GM10266 (cell line): ENCODE measurements around the gene THOC5.

Experiments
- DNase-seq: peaks from one replicate; pipeline ENCODE4 v3.0.0; 2012; ENCODE audit errors: extremely low spot score
- CTCF ChIP-seq: IDR thresholded peaks from 2 replicates; pipeline ENCODE4 v1.5.1; 2012; ENCODE audit warnings: mild to moderate bottlenecking, low read depth; ENCODE audit not compliant: control insufficient read depth, insufficient read depth; ENCODE audit errors: missing control alignments

The THOC5 gene

GRCh38 chr22:29484642-29485041 lies 68.9 kb downstream of the THOC5 start:
- DNase-seq = no peak
- no peak for TF ChIP-seq CTCF

- no peak for DNase-seq
- no peak for TF ChIP-seq CTCF
Observed at GRCh38 chr22:29483254-29483653, 70.3 kb downstream of the THOC5 start.

- DNase-seq = no peak
- no peak for TF ChIP-seq CTCF
Observed at GRCh38 chr22:29482726-29483125, 70.8 kb downstream of the THOC5 start.

GRCh38 chr22:29482253-29482652 lies 71.3 kb downstream of the THOC5 start:
- DNase-seq = no peak
- TF ChIP-seq CTCF = no peak

- no peak for DNase-seq
- TF ChIP-seq CTCF = no peak
Observed at GRCh38 chr22:29481265-29482000, 72.1 kb downstream of the THOC5 start.

GRCh38 chr22:29480512-29481264 lies 72.9 kb downstream of the THOC5 start:
- DNase-seq = peak; percentile 91
- peak; percentile 19 for TF ChIP-seq CTCF

- DNase-seq = no peak
- TF ChIP-seq CTCF = no peak
Observed at GRCh38 chr22:29480262-29480511, 73.4 kb downstream of the THOC5 start.
